ENCODE data around the gene RNF213. TPM values are rescaled to one million over a fixed set of nuclear protein-coding genes. Genes with fewer than 3 reads are reported as not detected.

The RNF213 gene
- total RNA-seq, 1 donor from 2014 or later: 80.5 TPM

DNA sequence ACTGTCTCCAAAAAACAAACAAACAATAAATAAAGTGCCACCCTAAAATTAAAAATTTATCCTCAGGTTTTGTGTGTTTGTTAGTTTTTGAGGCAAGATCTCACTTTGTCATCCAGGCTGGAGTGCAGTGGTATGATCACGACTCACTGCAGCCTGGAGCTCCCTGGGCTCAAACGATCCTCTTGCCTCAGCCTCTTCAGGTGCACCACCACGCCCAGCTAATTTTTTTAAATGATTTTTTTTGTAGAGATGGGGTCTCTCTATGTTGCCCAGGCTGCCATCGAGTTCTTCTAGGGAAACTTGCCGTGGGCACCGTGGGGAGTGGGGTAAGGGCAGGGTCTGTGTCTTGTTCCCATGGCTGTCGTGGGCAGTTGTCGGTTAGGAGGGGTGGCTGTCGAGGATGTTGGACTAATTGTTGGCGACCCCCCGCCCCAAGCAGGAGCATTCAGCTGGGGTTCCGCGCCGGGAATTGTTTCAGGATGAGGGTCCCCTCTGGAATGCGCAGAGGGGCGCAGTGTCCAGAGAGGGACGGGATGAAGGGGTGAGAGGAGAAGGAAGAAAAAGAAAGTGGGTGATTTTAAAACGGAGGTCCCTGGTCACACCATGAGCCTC is 1.1 kb upstream of the RNF213 start:
- H3K4me3 ChIP-seq (ENCODE audit: low read depth, low read length): peak overlapping the region; percentile 56
- no peak for DNase-seq (ENCODE audit: low read depth)
- TF ChIP-seq, protein P1, sequence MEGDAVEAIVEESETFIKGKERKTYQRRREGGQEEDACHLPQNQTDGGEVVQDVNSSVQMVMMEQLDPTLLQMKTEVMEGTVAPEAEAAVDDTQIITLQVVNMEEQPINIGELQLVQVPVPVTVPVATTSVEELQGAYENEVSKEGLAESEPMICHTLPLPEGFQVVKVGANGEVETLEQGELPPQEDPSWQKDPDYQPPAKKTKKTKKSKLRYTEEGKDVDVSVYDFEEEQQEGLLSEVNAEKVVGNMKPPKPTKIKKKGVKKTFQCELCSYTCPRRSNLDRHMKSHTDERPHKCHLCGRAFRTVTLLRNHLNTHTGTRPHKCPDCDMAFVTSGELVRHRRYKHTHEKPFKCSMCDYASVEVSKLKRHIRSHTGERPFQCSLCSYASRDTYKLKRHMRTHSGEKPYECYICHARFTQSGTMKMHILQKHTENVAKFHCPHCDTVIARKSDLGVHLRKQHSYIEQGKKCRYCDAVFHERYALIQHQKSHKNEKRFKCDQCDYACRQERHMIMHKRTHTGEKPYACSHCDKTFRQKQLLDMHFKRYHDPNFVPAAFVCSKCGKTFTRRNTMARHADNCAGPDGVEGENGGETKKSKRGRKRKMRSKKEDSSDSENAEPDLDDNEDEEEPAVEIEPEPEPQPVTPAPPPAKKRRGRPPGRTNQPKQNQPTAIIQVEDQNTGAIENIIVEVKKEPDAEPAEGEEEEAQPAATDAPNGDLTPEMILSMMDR (conservative IDR thresholded peaks at IDR 0.05; ENCODE audit: low read depth, low read length): no peak

DNA sequence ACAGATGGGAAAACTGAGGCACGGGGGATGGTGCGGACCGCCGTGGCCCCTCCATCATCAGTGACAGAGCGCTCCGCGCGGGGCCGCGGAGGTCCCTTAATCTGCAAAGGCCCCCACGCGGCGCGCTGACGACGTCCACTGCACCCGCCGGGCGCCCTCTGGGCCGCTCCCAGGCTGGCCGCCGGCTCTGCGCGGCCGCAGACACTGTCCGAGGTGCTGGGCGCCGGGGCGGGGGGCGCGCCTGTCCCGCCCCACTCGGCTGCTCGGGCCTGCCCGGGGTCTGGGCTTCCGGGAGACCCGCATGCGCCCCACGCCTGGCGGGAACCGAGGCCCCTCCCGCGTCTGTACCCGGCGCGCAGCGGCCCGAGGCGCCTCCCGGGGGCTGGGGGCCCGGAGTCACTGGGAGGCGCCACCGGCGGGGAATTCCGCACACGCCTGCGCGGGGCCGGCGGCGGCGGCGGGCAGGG is 550 bp upstream of the RNF213 start:
- peak overlapping the region; percentile 56 for H3K4me3 ChIP-seq (ENCODE audit: low read depth, low read length)
- TF ChIP-seq, protein P1 (conservative IDR thresholded peaks at IDR 0.05; ENCODE audit: low read depth, low read length): no peak
- DNase-seq (ENCODE audit: low read depth): no peak

DNA sequence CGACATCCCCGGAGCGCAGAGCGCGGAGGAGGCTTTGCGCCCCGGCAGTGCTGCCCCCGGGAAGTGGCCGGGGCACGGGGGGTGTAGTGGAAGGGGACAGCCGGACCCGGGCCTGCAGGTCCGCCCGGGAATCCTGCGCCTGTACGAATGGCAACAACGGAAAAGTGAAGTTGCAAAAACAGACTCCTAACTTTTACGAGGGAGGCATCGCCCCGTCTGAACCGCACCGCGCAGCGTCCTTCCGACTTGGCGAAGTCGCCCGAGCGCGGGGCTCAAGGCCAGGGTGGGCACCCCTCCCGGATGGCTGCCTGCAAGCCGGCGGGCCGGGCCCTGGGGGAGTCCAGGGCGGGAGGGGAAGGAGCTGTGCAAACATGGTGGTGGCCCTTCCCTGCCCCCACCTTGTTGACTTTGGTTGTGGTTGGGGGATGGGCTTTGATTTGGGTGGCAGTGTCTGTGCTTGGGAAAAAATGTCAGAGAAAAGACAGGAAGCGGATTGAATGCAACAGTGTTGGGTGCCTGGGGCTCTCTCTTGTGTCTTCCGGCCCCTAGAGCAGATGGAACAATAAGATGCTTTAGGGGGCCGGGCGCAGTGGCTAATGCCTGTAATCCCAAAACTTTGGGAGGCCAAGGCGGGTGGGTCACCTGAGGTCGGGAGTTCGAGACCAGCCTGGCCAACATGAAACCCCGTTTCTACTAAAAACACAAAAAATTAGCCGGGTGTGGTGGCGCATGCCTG is 675 bp downstream of the RNF213 start:
- peak overlapping the region; percentile 92 for H3K4me3 ChIP-seq (ENCODE audit: low read depth, low read length)
- TF ChIP-seq, protein P1 (conservative IDR thresholded peaks at IDR 0.05; ENCODE audit: low read depth, low read length): no peak

DNA sequence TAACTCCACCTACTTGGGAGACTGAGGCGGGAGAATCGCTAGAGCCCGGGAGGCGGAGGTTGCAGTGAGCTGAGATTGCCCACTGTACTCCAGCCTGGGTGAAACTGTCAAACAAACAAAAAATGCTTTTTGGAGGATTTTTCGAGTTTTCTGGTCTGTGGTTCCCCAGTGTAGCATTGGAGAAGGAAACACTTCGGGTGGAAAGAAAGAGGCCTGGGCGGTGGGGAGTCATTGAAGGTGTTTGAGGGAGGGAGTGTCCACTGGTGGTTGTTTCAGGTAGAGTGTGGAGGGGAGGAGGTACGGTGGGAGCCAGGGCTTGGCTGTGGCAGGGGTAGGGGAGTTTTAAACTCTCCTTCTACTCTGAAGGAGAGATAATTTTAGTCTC is 1.2 kb downstream of the RNF213 start:
- peak overlapping the region; percentile 92 for H3K4me3 ChIP-seq (ENCODE audit: low read depth, low read length)
- TF ChIP-seq, protein P1 (conservative IDR thresholded peaks at IDR 0.05; ENCODE audit: low read depth, low read length): no peak
- no peak for DNase-seq (ENCODE audit: low read depth)

More for the DNA sequence above, 675 bp downstream of the RNF213 start:
- DNase-seq (ENCODE audit: low read depth): no peak

DNA sequence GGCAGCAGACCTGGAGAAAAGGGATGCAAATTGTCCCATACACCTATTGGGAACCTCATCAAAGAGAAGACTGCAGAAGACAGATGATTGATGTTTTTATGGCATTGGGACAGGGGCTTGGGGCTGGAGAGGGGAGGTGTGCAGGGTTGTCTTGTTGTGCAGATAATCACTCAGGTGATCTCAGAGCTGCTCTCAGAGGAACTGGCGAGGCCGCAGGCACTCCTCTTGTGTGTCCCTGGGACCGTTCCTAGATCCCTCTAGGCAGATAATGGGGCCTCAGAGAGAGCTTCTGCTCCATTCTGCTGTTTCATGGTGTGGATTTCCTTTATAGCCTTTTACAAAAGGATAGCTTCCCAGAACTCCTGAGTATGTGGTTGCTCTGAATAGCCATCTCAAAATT is 1.6 kb downstream of the RNF213 start:
- no peak for DNase-seq (ENCODE audit: low read depth)
- peak overlapping the region; percentile 92 for H3K4me3 ChIP-seq (ENCODE audit: low read depth, low read length)
- TF ChIP-seq, protein P1 (conservative IDR thresholded peaks at IDR 0.05; ENCODE audit: low read depth, low read length): no peak

DNA sequence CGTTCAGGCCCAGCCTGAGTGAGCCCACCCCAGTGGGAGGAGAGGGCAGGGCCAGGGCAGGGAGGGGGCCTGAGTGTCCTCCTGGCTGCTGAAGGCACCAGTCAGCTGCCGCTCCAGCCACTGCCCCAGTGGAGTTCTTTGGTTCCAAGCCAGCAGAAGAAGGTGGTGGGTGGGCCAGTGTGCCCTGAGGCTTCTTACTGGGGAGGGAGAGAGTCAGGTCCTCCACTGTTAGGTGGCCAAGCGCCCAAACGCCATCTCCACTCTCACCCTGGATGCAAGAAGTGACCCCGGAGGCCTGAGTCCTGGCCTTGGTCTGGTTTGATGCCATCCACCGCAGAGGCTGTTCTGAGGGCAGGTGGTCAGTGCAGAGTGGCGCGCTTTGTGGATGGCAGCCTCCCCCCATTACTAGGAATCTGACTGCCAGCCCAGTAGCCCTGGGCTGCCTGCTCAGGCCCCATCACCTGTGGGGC is 2.2 kb downstream of the RNF213 start:
- H3K4me3 ChIP-seq (ENCODE audit: low read depth, low read length): peak overlapping the region; percentile 92
- TF ChIP-seq, protein P1 (conservative IDR thresholded peaks at IDR 0.05; ENCODE audit: low read depth, low read length): no peak
- DNase-seq (ENCODE audit: low read depth): no peak
